ENCODE measurements around the gene FAM114A2.

FAM114A2 gene

DNA sequence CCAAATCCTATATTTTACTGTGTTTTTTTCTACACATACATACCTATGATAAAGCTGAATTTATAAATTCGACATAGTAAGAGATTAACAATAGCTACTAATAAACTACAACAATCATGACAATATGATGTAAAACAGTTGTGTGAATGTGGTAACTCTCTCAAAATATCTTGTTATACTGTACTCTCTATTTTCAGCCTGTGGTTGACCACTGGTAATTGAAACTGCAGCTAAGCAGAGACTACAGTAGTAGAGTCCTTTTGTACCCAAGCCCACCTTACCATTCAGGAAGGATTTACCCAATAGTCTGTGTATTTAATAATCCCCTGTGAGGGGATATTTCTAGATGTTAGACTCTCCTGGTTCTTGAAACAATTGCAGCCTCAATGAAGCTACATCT lies 86.7 kb downstream of the FAM114A2 start:
- no peak for FAIRE-seq

DNA sequence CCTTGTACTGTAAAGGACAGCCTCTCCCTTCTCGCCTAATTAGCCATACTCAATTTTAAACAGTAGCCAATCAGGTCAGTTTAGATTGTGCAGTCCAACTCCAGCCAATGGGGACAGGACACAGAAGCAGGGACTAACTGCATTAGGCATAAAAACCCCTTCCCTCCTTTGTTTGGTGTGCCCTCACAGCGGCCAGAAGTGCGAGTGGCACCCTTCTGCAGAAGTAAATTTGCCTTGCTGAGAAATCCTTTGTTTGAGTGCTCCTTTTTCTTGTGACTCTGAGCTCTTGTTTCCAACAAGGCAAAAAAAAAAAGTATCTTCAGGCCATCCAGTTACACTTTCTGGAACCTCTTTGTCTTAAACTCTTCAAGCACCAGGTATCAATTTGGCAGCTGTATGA lies 97.4 kb downstream of the FAM114A2 start:
- no peak for DNase-seq (ENCODE audit: low spot score)
- no peak for FAIRE-seq

More for the DNA sequence above, 86.7 kb downstream of the FAM114A2 start:
- no peak for DNase-seq (ENCODE audit: low spot score)
